Germinal center (tissue), 1 donor: ENCODE results near the gene LAT.
"Not testable (repeated sequence)": the region's sequence is repeated elsewhere in the genome, so short reads cannot be mapped to it uniquely, and the experiment has no call there.

Experiments used
- DNase-seq: peaks from one replicate; pipeline ENCODE4 v3.0.0; 2012; ENCODE audit warnings: mixed read lengths, low spot score

Gene LAT, protein sequence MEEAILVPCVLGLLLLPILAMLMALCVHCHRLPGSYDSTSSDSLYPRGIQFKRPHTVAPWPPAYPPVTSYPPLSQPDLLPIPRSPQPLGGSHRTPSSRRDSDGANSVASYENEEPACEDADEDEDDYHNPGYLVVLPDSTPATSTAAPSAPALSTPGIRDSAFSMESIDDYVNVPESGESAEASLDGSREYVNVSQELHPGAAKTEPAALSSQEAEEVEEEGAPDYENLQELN

GRCh38 chr16:28984619-28985135 lies at the start of gene LAT:
TSS of gene LAT (plus strand) at chr16:28985052. CDS start at chr16:28985418, 366 bp downstream.
- peak; percentile 21 for DNase-seq

DNA sequence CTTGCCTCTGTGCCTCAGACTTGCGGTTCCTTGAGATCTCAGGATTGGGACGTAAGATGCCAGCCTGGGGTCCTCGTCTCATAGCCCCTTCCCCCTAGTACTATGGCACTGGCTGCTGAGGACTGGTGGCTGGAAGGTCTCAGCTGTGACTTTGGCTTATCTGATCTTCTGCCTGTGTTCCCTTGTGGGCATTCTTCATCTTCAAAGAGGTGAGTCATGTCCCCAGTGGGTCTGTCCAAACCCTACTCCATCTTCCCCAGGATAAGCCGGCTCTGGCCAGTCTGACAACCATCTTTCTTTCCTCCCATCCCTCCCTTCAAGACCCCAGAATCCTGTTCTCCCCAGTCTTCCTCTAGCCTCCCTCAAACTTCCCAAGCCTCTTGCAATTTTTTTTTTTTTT lies 49.5 kb upstream of the LAT start:
- DNase-seq: no peak

DNA sequence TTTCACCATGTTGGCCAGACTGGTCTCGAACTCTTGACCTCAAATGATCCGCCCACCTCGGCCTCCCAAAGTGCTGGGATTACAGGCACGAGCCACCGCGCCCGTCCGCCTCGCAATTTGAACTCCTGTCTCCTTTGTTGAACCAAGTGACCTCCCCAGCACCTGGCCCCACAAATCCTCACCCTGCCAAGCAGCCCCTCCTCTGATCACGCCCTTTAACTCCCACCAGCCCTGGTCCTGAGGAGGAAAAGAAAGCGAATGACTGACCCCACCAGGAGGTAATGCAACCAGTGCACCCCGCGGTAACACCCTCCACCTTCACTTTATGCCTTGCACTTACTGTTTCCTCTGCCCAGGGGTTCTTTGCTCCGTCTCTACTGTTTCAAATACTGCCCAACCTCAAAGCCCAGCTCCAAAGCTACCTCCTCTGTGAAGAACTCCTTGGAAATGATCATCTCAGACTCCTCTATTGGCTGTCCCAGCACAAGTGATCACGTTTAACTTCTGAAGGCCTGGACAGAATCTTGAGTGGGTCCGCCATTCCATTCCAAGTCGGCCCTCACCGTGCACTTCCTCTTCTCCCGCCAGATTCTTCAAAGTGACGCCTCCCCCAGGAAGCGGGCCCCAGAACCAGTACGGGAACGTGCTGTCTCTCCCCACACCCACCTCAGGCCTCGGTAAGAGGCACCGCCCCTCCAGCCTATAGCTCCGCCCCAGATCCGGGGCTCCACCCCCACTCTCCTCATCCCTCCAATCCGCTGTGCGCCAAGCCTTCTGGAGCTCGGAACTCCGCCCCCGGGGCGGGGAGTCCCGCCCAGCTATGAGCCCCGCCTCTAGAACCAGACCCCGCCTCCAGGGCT lies 48.7 kb upstream of the LAT start:
- DNase-seq: peak; percentile 92

GRCh38 chr16:28936784-28937155 lies 48.1 kb upstream of the LAT start:
- DNase-seq: no peak

- DNase-seq: no peak
These were observed 47.5 kb upstream of the LAT start for GRCh38 chr16:28937222-28937876.

DNA sequence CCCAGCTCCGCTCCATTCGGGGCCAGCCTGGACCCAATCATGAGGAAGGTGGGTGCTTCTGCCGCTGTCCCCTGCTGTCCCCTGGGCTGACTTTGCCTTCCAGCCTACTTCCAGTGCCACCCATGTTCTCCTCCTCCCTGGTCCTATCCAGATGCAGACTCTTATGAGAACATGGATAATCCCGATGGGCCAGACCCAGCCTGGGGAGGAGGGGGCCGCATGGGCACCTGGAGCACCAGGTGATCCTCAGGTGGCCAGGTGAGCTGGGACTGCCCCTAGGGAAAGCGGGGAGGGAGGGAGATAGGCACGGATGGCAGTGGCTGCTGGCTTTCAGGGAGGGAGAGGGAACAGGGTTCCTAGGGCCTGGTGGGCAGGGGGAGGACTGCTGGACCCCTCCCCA lies 46.1 kb upstream of the LAT start:
- no peak for DNase-seq

GRCh38 chr16:28939825-28940224 lies 45.0 kb upstream of the LAT start:
- DNase-seq: not testable (repeated sequence)

- no peak for DNase-seq
These were observed 41.6 kb upstream of the LAT start for GRCh38 chr16:28943281-28943680.

GRCh38 chr16:28946681-28947080 lies 38.2 kb upstream of the LAT start:
- no peak for DNase-seq

GRCh38 chr16:28950648-28951409 lies 34.0 kb upstream of the LAT start, which contains the start of gene NFATC2IP:
TSS of gene NFATC2IP (plus strand) at chr16:28950937. CDS start at chr16:28951012, 75 bp downstream.
- DNase-seq: peak; percentile 99

GRCh38 chr16:28951410-28951943 lies 33.4 kb upstream of the LAT start:
- DNase-seq: no peak

DNA sequence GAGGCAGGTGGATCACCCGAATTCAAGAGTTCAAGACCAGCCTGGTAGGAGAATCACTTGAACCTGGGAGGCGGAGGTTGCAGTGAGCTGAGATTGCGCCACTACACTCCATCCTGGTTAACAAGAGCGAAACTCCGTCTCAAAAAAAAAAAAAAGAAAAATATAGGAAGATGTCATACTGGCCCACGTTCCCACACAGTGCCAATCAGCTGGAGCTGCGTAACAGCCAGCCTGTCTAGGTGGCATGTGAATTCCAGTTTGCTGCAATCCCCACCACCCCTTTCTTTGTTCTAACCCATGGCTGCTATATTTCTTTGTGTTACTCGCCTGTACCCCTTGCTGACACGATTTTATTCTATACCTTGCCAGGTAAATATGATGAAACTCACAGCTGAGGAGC lies 26.6 kb upstream of the LAT start:
- DNase-seq: no peak

DNA sequence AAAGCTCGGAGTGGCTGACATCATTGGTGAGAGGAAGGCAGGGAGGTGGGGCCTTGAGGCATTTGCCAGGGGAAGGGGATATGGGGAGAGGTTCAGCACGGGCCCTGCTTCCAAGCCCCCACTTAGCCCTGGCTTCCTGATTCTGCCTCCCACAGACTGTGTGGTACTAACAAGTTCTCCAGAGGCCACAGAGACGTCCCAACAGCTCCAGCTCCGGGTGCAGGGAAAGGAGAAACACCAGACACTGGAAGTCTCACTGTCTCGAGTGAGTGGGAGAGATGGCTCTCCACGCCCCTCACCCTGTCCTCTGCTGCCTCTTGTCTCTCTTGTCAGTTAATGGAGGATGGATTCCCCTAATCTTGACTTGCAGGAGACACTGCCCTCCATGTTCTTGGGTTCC lies 26.0 kb upstream of the LAT start:
- DNase-seq: no peak

GRCh38 chr16:28964072-28964471 lies 20.8 kb upstream of the LAT start:
- DNase-seq: no peak

- DNase-seq: no peak
These were observed 20.4 kb upstream of the LAT start for GRCh38 chr16:28964496-28964895.

GRCh38 chr16:28967156-28967555 lies 17.7 kb upstream of the LAT start:
- no peak for DNase-seq

GRCh38 chr16:28969696-28970095 lies 15.2 kb upstream of the LAT start:
- not testable (repeated sequence) for DNase-seq

DNA sequence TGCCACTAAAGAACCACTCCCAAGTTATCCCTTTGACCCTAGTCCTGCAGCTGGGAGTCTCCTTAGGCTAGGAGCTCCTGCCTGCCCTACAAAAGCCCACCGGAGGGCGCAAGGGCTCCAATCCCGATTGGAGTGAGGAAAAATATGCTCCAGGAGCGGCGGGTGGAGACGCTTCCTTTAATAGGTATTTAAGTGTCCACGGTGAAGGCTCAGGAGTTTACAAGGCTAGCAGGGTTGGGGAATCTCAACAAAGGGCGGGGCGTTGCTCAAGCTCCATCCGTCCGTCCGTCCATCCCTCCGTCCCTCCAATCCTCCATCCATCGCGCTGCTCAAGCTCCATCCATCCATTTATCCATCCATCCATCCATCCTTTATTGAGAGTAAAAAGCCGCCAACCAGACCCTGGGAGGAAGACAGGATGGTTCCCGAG lies 10.8 kb upstream of the LAT start:
- no peak for DNase-seq

DNA sequence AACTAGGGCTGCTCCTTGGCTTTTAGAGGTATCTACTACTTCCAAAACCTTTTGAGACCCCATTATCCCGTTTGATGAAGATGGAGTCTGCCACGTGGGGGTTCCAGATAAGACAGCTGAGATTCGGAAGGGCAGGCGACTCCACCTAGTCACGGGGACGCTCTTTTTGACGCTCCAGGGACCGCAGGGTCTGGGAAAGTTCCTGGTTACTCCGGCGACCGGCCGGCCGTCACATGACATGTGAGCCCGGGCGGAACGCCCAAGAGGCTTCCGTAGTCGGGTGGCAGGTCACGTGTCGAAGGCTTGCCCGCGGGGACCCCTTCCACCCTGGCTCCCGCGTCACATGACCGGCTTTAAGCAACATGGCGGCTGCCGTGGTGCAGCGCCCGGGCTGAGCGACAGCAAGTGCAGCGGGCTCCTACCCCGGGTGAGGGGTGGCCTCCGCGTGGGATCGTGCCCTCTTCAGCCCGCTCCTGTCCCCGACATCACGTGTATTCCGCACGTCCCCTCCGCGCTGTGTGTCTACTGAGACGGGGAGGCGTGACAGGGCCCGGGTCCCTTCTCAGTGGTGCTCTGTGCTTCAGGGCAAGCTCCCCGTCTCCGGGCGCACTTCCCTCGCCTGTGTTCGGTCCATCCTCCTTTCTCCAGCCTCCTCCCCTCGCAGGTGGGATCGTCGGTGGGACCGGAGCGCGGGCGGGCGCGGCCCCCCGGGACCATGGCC lies 10.3 kb upstream of the LAT start, which contains the start of gene SPNS1:
TSS of gene SPNS1 (plus strand) at position 342 of the 721 bp plus-strand sequence. CDS start at position 716, 374 bp downstream.
- peak; percentile 94 for DNase-seq

- DNase-seq: no peak
These were observed 9.7 kb upstream of the LAT start for GRCh38 chr16:28975158-28975599.
